Activated CD8-positive, alpha-beta memory T cell treated with anti-CD3 and anti-CD28 coated beads for 48 hours (primary cell): ENCODE data around the gene GGNBP2.

Experiments used
- DNase-seq, 3 experiments: peaks; one replicate each; pipeline ENCODE4 v3.0.0-alpha.2; 2020; ENCODE audit warnings: low read depth in 2 of 3, low spot score in 2 of 3

GGNBP2 gene

GRCh38 chr17:36629252-36629847 lies 84.6 kb downstream of the GGNBP2 start:
- DNase-seq: peak; percentile 55 to 86 (median 83)

GRCh38 chr17:36629970-36630502 lies 85.3 kb downstream of the GGNBP2 start:
- no peak for DNase-seq

DNA sequence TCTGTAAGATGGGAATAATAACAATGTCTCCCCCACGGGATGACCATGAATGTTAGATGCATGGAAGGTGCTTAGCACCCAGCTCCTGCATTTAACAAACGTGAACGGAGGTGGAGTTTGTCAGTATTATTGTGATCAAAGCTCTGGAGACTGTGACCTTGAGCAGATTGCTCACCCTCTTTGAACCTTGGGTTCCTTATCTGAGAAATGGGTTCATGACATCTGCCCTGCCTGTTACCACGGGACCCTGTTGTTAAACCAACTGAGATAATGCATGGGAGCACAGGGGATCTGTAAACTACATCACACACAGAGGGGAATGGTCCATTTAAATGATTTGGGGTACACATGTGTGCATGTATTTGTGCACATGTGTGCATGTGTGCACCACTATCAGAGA lies 86.3 kb downstream of the GGNBP2 start:
- no peak for DNase-seq

DNA sequence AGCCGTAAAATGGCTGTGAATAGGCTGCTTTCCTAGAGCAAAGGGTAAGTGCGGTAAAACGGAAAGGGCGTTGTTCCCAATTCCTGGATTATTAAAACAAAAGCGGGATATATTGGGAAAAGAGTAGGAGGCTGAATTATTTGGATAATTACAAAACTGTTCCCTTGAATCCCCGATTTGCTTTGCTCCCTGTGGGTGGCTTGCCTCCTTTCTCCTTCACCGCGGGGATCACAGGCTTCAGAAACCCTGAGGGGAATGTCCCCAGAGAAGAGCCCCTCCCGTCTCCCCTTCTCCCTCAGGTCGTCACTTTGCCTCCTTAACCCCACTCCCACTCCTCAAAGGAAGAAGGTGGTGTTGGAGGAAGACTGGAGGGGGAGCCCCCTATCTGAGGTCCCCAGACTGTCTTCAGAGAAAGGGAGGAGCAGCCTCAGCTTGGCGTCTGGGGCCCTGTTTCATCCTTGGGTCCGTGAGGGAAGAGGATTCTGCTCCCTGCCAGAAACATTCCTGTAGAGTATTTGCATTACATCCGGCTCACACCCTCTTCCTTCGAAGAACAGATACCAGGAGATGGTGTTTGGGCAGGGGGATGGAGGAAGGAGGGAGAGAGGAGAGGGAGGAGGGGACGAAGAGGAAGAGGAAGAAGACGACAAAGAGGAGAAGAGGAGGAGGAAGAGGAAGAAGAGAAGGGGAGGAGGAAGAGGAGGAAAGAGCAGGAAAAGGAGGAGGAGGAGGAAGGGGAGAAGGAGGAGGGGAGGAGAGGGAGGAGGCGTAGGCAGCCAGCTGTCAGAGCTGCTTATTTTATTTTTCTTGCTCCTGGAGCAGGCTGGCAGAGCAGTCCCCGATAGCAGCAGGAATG lies 88.4 kb downstream of the GGNBP2 start:
- DNase-seq: no peak
